ENCODE results near the gene SLC22A15.
A peak's percentile ranks its signal among the peaks of the same experiment; 100 is the strongest.

The SLC22A15 gene

DNA sequence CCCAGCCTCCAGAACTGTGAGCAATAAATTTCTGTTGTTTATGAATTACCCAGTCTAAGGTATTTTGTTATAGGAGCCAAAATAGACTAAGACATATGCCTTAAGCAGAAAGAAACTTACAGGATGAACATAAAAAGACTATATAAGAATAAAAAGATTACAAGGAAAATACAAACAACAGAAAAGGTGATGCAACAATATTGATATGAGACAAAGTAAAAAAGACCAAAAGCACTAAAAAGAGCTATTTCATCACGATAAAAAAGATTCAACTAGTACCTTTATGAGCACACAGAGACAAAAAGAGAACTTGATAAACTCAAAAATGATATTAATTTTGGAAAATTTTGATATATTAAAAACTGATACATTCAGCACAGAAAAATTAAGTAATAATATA, 3.2 kb upstream of the SLC22A15 start:
- no peak overlapping the region for H3K4me3 ChIP-seq (ENCODE audit: low read depth, low read length)
- DNase-seq (ENCODE audit: low read depth): no peak
- TF ChIP-seq, protein P1, sequence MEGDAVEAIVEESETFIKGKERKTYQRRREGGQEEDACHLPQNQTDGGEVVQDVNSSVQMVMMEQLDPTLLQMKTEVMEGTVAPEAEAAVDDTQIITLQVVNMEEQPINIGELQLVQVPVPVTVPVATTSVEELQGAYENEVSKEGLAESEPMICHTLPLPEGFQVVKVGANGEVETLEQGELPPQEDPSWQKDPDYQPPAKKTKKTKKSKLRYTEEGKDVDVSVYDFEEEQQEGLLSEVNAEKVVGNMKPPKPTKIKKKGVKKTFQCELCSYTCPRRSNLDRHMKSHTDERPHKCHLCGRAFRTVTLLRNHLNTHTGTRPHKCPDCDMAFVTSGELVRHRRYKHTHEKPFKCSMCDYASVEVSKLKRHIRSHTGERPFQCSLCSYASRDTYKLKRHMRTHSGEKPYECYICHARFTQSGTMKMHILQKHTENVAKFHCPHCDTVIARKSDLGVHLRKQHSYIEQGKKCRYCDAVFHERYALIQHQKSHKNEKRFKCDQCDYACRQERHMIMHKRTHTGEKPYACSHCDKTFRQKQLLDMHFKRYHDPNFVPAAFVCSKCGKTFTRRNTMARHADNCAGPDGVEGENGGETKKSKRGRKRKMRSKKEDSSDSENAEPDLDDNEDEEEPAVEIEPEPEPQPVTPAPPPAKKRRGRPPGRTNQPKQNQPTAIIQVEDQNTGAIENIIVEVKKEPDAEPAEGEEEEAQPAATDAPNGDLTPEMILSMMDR (IDR thresholded peaks at IDR 0.05; ENCODE audit: low read depth, low read length, missing control alignments): no peak

DNA sequence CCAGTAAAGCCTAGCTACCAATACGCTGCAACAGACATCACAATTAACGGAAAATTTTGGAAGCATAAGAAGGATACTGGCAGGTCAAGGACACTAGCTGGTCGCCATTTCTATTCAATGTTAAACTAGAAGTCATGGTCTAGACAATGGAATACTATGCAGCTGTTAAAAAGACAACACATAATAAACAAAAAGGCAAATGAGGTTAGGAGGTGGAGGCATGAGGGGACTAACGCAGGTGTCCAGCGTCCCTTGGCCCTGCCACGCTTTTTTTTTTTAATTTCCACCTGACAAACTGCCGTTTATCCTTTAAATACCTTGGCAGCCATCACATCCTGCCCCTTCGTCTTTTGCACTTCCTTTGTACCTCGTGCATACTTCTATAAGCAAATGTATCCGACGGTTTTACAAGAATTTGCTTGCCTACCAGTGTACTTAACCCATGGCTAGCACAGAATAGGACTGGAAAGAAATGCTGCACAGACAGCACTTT, 698 bp upstream of the SLC22A15 start:
- TF ChIP-seq, protein P1 (IDR thresholded peaks at IDR 0.05; ENCODE audit: low read depth, low read length, missing control alignments): no peak
- DNase-seq (ENCODE audit: low read depth): no peak
- H3K4me3 ChIP-seq (ENCODE audit: low read depth, low read length): peak overlapping the region; percentile 61

DNA sequence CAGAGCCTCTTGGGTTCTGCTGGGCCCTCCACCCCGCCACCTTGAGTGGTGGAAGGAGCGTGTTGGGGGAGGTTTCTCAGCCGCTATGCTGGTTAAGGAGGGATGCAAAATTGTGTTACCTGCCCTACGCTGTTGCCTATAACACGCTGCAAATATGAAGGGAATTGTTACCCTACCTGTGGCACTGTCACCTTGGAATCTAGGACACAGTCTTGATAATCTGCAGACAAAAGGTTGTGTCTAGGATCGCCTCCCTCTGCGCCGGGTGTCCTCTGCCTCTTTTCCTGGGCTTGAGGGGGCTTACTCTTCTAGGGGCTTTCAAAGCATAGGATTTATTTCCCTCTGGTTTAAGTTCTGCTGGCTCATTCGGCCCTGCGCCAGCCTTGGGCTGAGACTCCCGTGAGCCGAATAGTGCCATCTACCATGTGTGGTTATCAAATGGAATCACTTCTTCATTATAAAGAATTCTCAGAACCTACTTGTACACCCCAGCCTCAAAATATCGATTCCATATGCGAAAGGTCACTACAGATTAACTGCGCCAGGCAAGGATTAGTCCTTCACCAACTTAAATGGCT, 697 bp downstream of the SLC22A15 start:
- DNase-seq (ENCODE audit: low read depth): no peak
- TF ChIP-seq, protein P1 (IDR thresholded peaks at IDR 0.05; ENCODE audit: low read depth, low read length, missing control alignments): no peak
- H3K4me3 ChIP-seq (ENCODE audit: low read depth, low read length): no peak overlapping the region

DNA sequence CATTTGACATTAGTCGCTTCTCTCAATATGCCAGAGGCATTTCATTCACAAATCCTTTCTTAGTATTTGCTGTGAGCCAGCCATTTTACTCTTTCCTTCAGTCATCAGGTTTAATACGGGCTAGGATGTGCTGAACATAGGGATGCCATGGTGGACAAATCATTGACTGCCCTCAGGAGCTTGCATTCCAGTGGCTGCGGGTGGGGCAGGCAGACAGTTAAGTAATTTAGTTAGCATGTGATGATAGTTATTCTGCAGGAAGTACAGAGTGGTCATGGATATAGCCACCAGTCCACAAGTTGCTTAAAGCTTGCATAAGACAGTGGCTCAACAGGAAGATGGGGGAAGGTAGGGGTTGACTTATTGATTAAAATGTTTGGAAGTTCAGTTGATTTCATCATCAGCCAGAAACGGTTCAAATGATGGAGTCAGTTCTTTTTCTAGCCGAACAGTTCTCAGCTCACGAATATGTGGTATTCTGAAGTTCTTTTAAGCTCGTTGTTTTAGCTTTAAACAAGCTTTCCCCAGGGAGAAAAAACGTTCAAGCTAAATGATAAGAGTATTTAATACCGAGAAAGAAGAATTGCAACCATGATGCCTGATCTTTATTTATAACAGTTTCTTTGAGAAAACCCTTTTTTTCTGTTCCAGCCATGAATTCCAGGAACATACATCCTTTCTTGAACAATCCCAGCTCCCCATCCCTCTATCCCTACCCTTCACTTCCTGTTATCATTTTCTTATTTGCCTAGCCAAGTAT, 1.4 kb downstream of the SLC22A15 start:
- TF ChIP-seq, protein P1 (IDR thresholded peaks at IDR 0.05; ENCODE audit: low read depth, low read length, missing control alignments): no peak
- H3K4me3 ChIP-seq (ENCODE audit: low read depth, low read length): no peak overlapping the region
- no peak for DNase-seq (ENCODE audit: low read depth)

DNA sequence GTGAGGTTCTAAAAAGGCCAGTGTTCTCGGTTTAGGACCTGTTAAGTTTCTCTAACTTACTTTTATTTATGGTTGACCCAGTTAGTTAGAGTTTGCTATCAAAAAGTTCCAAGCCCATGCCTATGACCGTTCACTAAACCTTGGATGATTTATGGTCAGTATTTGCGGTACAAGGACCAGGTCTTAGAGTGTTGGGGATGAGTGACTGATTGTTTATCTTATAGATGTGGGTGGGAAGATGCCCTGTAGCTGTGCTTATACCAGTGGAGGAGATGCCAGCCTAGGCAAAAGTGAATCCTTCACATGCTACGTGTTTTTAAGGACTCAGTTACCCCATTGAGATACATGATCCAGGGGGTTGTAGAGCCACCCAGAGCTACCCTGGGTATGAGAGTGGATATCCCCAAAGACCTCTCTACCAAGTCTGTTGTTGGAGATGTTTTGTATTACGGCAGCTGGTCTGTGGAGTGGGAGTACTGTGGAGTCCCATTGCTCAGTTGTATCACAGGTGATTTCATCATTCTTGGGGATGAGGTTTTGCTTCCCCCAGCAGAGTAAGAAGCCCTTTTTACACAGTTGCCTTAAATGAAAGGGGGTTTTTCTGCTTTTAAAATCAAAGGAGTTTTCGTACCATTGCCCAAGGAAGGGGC, 2.1 kb downstream of the SLC22A15 start:
- TF ChIP-seq, protein P1 (IDR thresholded peaks at IDR 0.05; ENCODE audit: low read depth, low read length, missing control alignments): no peak
- H3K4me3 ChIP-seq (ENCODE audit: low read depth, low read length): no peak overlapping the region
- DNase-seq (ENCODE audit: low read depth): no peak

DNA sequence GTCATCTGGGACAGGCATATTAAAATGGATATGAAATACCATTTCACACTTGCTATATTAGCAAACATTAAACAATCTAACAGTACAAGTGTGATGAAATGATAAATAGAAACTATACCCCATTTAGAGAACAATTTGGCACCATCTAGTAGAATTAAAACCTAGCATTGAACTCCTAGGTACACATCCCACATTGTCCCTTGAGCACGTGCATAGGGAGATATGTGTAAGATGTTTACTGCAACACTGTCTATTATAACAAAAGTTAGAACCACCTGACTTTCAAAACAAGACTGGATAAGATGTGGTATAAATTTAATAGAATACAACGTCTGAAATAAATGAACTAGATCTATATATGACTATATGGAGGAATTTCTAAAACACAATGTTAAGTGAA, 3.8 kb downstream of the SLC22A15 start:
- no peak for DNase-seq (ENCODE audit: low read depth)
- H3K4me3 ChIP-seq (ENCODE audit: low read depth, low read length): no peak overlapping the region
- TF ChIP-seq, protein P1 (IDR thresholded peaks at IDR 0.05; ENCODE audit: low read depth, low read length, missing control alignments): no peak

Measured in GM12864 (cell line).